ENCODE results near the gene NFKBIE.

Gene NFKBIE

GRCh38 chr6:44292661-44293365, 27.5 kb upstream of the NFKBIE start:
- no peaks in the 10 kb centered on the region for H3K36me3 ChIP-seq (ENCODE audit: insufficient read depth, low read length)
- TF ChIP-seq EZH2 (IDR thresholded peaks at IDR 0.05; ENCODE audit: borderline replicate concordance, low read length) (no peak), CTCF (IDR thresholded peaks at IDR 0.05; ENCODE audit: low read length) (no peak)
- no peaks in the 10 kb centered on the region for H3K9me3 ChIP-seq (ENCODE audit: low read length)
- peaks cover 8% of the 10 kb centered on the region; the same call in 1 of the 2 replicates for H3K27me3 ChIP-seq (ENCODE audit: insufficient read depth, low read length)
- no peak overlapping the region for H2AFZ ChIP-seq (ENCODE audit: low read length)
- no peaks in the 10 kb centered on the region for H3K4me1 ChIP-seq (ENCODE audit: insufficient read depth, low read length, severe bottlenecking)
- no peak overlapping the region for H3K9ac ChIP-seq (ENCODE audit: low read length)
- no peaks in the 10 kb centered on the region for H3K9me2 ChIP-seq (ENCODE audit: low read depth, low read length)
- no peak overlapping the region for H3K4me2 ChIP-seq (ENCODE audit: low read length)
- no peak overlapping the region for H3K4me3 ChIP-seq (ENCODE audit: low read depth, low read length, poor library complexity, severe bottlenecking)
- no peaks in the 10 kb centered on the region for H4K20me1 ChIP-seq (ENCODE audit: insufficient read depth, low read length)
- no peak overlapping the region for H3K27ac ChIP-seq (ENCODE audit: low read depth, low read length, poor library complexity, severe bottlenecking)
- H3F3A ChIP-seq (ENCODE audit: insufficient read depth, low read length): no peaks in the 10 kb centered on the region
- no peaks in the 10 kb centered on the region for H3K79me2 ChIP-seq (ENCODE audit: insufficient read depth, low read length)

- peaks cover 8% of the 10 kb centered on the region; the same call in 1 of the 2 replicates for H3K27me3 ChIP-seq (ENCODE audit: insufficient read depth, low read length)
- no peaks in the 10 kb centered on the region for H3F3A ChIP-seq (ENCODE audit: insufficient read depth, low read length)
- H4K20me1 ChIP-seq (ENCODE audit: insufficient read depth, low read length): no peaks in the 10 kb centered on the region
- no peak overlapping the region for H3K9ac ChIP-seq (ENCODE audit: low read length)
- H2AFZ ChIP-seq (ENCODE audit: low read length): no peak overlapping the region
- H3K79me2 ChIP-seq (ENCODE audit: insufficient read depth, low read length): no peaks in the 10 kb centered on the region
- H3K4me1 ChIP-seq (ENCODE audit: insufficient read depth, low read length, severe bottlenecking): no peaks in the 10 kb centered on the region
- H3K9me2 ChIP-seq (ENCODE audit: low read depth, low read length): no peaks in the 10 kb centered on the region
- H3K36me3 ChIP-seq (ENCODE audit: insufficient read depth, low read length): no peaks in the 10 kb centered on the region
- no peak overlapping the region for H3K4me3 ChIP-seq (ENCODE audit: low read depth, low read length, poor library complexity, severe bottlenecking)
- no peak overlapping the region for H3K4me2 ChIP-seq (ENCODE audit: low read length)
- TF ChIP-seq EZH2 (IDR thresholded peaks at IDR 0.05; ENCODE audit: borderline replicate concordance, low read length) (no peak), CTCF (IDR thresholded peaks at IDR 0.05; ENCODE audit: low read length) (no peak)
- H3K27ac ChIP-seq (ENCODE audit: low read depth, low read length, poor library complexity, severe bottlenecking): no peak overlapping the region
- no peaks in the 10 kb centered on the region for H3K9me3 ChIP-seq (ENCODE audit: low read length)
Measured at GRCh38 chr6:44291841-44292240, 26.5 kb upstream of the NFKBIE start.

- Histone ChIP-seq H3K4me2 (ENCODE audit: low read length) (no peak overlapping the region), H3K4me3 (ENCODE audit: low read depth, low read length, poor library complexity, severe bottlenecking) (no peak overlapping the region), H3F3A (ENCODE audit: insufficient read depth, low read length) (no peaks in the 10 kb centered on the region), H2AFZ (ENCODE audit: low read length) (no peak overlapping the region), H3K9me3 (ENCODE audit: low read length) (no peaks in the 10 kb centered on the region), H3K4me1 (ENCODE audit: insufficient read depth, low read length, severe bottlenecking) (no peaks in the 10 kb centered on the region), H3K27me3 (ENCODE audit: insufficient read depth, low read length) (peaks cover 8% of the 10 kb centered on the region; the same call in 1 of the 2 replicates), H3K27ac (ENCODE audit: low read depth, low read length, poor library complexity, severe bottlenecking) (no peak overlapping the region), H3K36me3 (ENCODE audit: insufficient read depth, low read length) (no peaks in the 10 kb centered on the region), H3K79me2 (ENCODE audit: insufficient read depth, low read length) (no peaks in the 10 kb centered on the region), H4K20me1 (ENCODE audit: insufficient read depth, low read length) (no peaks in the 10 kb centered on the region), H3K9ac (ENCODE audit: low read length) (no peak overlapping the region), H3K9me2 (ENCODE audit: low read depth, low read length) (no peaks in the 10 kb centered on the region)
- TF ChIP-seq CTCF (IDR thresholded peaks at IDR 0.05; ENCODE audit: low read length): no peak
- TF ChIP-seq EZH2 (IDR thresholded peaks at IDR 0.05; ENCODE audit: borderline replicate concordance, low read length): no peak
Measured at GRCh38 chr6:44289726-44290260, 24.4 kb upstream of the NFKBIE start.

Data from OCI-LY1 (cell line).